HK-2 (cell line): Measurements from ENCODE around the gene CSTF2T.

Experiments used
- DNase-seq: peaks from one replicate; pipeline ENCODE4 v3.0.0-alpha.2; 2018; ENCODE audit not compliant: unreplicated experiment

CSTF2T gene

DNA sequence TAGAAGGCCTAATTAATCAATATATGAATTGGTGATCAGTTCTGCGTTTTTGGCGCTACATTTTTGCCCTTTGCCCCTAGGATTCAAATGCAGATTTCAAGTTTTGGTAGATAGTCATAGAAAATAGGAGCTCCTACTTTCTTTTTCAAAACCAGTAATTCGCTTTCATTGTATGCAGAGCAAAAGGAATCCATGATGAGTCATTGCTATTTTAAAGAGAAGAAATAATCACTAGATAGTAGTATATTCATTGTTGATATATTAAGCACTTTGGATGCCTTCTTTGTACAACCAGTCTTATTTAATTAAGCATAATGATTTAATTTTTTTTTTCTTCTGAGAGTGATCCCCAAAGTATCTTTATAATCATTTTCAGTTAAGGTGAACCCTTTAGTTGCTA, 50.3 kb downstream of the CSTF2T start:
- DNase-seq, result no peak
